ENCODE results near the gene CLCN5.

DNA sequence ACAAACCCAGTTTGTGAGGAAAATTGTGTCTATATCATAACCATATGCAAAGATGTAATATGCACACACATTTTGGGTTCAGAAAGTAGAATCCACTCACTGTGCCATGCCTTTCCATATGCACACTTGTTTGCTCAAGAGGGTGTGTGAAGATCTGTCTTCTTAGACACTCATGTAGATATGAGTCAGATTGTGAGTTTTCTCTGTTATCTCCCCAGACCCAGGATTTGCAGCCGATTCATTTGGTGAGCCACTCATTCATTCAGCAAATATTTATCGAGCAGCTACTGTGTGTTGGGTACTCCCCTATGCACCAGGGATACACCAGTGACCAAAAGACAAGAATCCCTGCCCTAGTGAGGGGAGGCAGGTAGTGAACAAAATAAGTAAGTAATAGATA lies 81.5 kb downstream of the CLCN5 start:
- TF ChIP-seq POLR2AphosphoS5 (IDR thresholded peaks at IDR 0.05): no peak
- TF ChIP-seq, protein P1, sequence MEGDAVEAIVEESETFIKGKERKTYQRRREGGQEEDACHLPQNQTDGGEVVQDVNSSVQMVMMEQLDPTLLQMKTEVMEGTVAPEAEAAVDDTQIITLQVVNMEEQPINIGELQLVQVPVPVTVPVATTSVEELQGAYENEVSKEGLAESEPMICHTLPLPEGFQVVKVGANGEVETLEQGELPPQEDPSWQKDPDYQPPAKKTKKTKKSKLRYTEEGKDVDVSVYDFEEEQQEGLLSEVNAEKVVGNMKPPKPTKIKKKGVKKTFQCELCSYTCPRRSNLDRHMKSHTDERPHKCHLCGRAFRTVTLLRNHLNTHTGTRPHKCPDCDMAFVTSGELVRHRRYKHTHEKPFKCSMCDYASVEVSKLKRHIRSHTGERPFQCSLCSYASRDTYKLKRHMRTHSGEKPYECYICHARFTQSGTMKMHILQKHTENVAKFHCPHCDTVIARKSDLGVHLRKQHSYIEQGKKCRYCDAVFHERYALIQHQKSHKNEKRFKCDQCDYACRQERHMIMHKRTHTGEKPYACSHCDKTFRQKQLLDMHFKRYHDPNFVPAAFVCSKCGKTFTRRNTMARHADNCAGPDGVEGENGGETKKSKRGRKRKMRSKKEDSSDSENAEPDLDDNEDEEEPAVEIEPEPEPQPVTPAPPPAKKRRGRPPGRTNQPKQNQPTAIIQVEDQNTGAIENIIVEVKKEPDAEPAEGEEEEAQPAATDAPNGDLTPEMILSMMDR (IDR thresholded peaks at IDR 0.05): no peak
